ENCODE measurements around the gene BCL2L12.
A peak's percentile ranks its signal among the peaks of the same experiment; 100 is the strongest.

BCL2L12 gene

GRCh38 chr19:49645592-49645991, 20.1 kb upstream of the BCL2L12 start:
- Histone ChIP-seq H3K4me1 (ENCODE audit: control insufficient read depth, insufficient read depth, low read length) (peaks cover 18% of the 10 kb centered on the region), H3K27ac (ENCODE audit: low read depth, low read length) (no peak overlapping the region), H3K36me3 (ENCODE audit: control insufficient read depth, insufficient read depth, low read length) (peaks cover 52% of the 10 kb centered on the region), H3K9ac (ENCODE audit: low read depth, low read length) (no peak overlapping the region), H3K27me3 (ENCODE audit: control insufficient read depth, insufficient read depth, low read length) (no peaks in the 10 kb centered on the region), H3K9me3 (ENCODE audit: control insufficient read depth, insufficient read depth, low read length) (no peaks in the 10 kb centered on the region), H3K4me3 (ENCODE audit: low read depth, low read length) (no peak overlapping the region)

- Histone ChIP-seq H3K4me3 (ENCODE audit: low read depth, low read length) (no peak overlapping the region), H3K27ac (ENCODE audit: low read depth, low read length) (no peak overlapping the region), H3K9ac (ENCODE audit: low read depth, low read length) (no peak overlapping the region), H3K27me3 (ENCODE audit: control insufficient read depth, insufficient read depth, low read length) (no peaks in the 10 kb centered on the region), H3K36me3 (ENCODE audit: control insufficient read depth, insufficient read depth, low read length) (peaks cover 54% of the 10 kb centered on the region), H3K9me3 (ENCODE audit: control insufficient read depth, insufficient read depth, low read length) (no peaks in the 10 kb centered on the region), H3K4me1 (ENCODE audit: control insufficient read depth, insufficient read depth, low read length) (peaks cover 15% of the 10 kb centered on the region)
Measured at GRCh38 chr19:49645995-49646394, 19.7 kb upstream of the BCL2L12 start.

- H3K27me3 ChIP-seq (ENCODE audit: control insufficient read depth, insufficient read depth, low read length): no peaks in the 10 kb centered on the region
- H3K4me1 ChIP-seq (ENCODE audit: control insufficient read depth, insufficient read depth, low read length): peaks cover 9% of the 10 kb centered on the region
- no peak overlapping the region for H3K4me3 ChIP-seq (ENCODE audit: low read depth, low read length)
- no peak overlapping the region for H3K9ac ChIP-seq (ENCODE audit: low read depth, low read length)
- no peak overlapping the region for H3K27ac ChIP-seq (ENCODE audit: low read depth, low read length)
- no peaks in the 10 kb centered on the region for H3K9me3 ChIP-seq (ENCODE audit: control insufficient read depth, insufficient read depth, low read length)
- H3K36me3 ChIP-seq (ENCODE audit: control insufficient read depth, insufficient read depth, low read length): peaks cover 58% of the 10 kb centered on the region
Measured at GRCh38 chr19:49646586-49646985, 19.1 kb upstream of the BCL2L12 start.

- H3K27ac ChIP-seq (ENCODE audit: low read depth, low read length): no peak overlapping the region
- H3K36me3 ChIP-seq (ENCODE audit: control insufficient read depth, insufficient read depth, low read length): peaks cover 83% of the 10 kb centered on the region
- no peak overlapping the region for H3K9ac ChIP-seq (ENCODE audit: low read depth, low read length)
- H3K27me3 ChIP-seq (ENCODE audit: control insufficient read depth, insufficient read depth, low read length): no peaks in the 10 kb centered on the region
- H3K4me1 ChIP-seq (ENCODE audit: control insufficient read depth, insufficient read depth, low read length): peaks cover 1% of the 10 kb centered on the region; the same call in 1 of the 2 replicates
- no peaks in the 10 kb centered on the region for H3K9me3 ChIP-seq (ENCODE audit: control insufficient read depth, insufficient read depth, low read length)
- no peak overlapping the region for H3K4me3 ChIP-seq (ENCODE audit: low read depth, low read length)
Measured at GRCh38 chr19:49651029-49651819, 14.5 kb upstream of the BCL2L12 start.

GRCh38 chr19:49651820-49652550, 13.7 kb upstream of the BCL2L12 start:
- H3K4me1 ChIP-seq (ENCODE audit: control insufficient read depth, insufficient read depth, low read length): peaks cover 5% of the 10 kb centered on the region; the same call in 1 of the 2 replicates
- H3K9me3 ChIP-seq (ENCODE audit: control insufficient read depth, insufficient read depth, low read length): no peaks in the 10 kb centered on the region
- H3K4me3 ChIP-seq (ENCODE audit: low read depth, low read length): no peak overlapping the region
- H3K27me3 ChIP-seq (ENCODE audit: control insufficient read depth, insufficient read depth, low read length): no peaks in the 10 kb centered on the region
- no peak overlapping the region for H3K9ac ChIP-seq (ENCODE audit: low read depth, low read length)
- H3K36me3 ChIP-seq (ENCODE audit: control insufficient read depth, insufficient read depth, low read length): peaks cover 83% of the 10 kb centered on the region
- H3K27ac ChIP-seq (ENCODE audit: low read depth, low read length): no peak overlapping the region

- H3K4me3 ChIP-seq (ENCODE audit: low read depth, low read length): no peak overlapping the region
- no peaks in the 10 kb centered on the region for H3K9me3 ChIP-seq (ENCODE audit: control insufficient read depth, insufficient read depth, low read length)
- H3K36me3 ChIP-seq (ENCODE audit: control insufficient read depth, insufficient read depth, low read length): peaks cover 82% of the 10 kb centered on the region
- H3K4me1 ChIP-seq (ENCODE audit: control insufficient read depth, insufficient read depth, low read length): peaks cover 5% of the 10 kb centered on the region; the same call in 1 of the 2 replicates
- H3K9ac ChIP-seq (ENCODE audit: low read depth, low read length): no peak overlapping the region
- no peaks in the 10 kb centered on the region for H3K27me3 ChIP-seq (ENCODE audit: control insufficient read depth, insufficient read depth, low read length)
- no peak overlapping the region for H3K27ac ChIP-seq (ENCODE audit: low read depth, low read length)
Measured at GRCh38 chr19:49652551-49653465, 12.9 kb upstream of the BCL2L12 start.

- no peak overlapping the region for H3K27ac ChIP-seq (ENCODE audit: low read depth, low read length)
- H3K27me3 ChIP-seq (ENCODE audit: control insufficient read depth, insufficient read depth, low read length): no peaks in the 10 kb centered on the region
- no peak overlapping the region for H3K9ac ChIP-seq (ENCODE audit: low read depth, low read length)
- peaks cover 5% of the 10 kb centered on the region; the same call in 1 of the 2 replicates for H3K4me1 ChIP-seq (ENCODE audit: control insufficient read depth, insufficient read depth, low read length)
- no peak overlapping the region for H3K4me3 ChIP-seq (ENCODE audit: low read depth, low read length)
- H3K9me3 ChIP-seq (ENCODE audit: control insufficient read depth, insufficient read depth, low read length): no peaks in the 10 kb centered on the region
- H3K36me3 ChIP-seq (ENCODE audit: control insufficient read depth, insufficient read depth, low read length): peaks cover 81% of the 10 kb centered on the region
Measured at GRCh38 chr19:49653466-49653806, 12.3 kb upstream of the BCL2L12 start.

- H3K27me3 ChIP-seq (ENCODE audit: control insufficient read depth, insufficient read depth, low read length): no peaks in the 10 kb centered on the region
- no peaks in the 10 kb centered on the region for H3K9me3 ChIP-seq (ENCODE audit: control insufficient read depth, insufficient read depth, low read length)
- H3K27ac ChIP-seq (ENCODE audit: low read depth, low read length): no peak overlapping the region
- peaks cover 5% of the 10 kb centered on the region; the same call in 1 of the 2 replicates for H3K4me1 ChIP-seq (ENCODE audit: control insufficient read depth, insufficient read depth, low read length)
- H3K9ac ChIP-seq (ENCODE audit: low read depth, low read length): no peak overlapping the region
- no peak overlapping the region for H3K4me3 ChIP-seq (ENCODE audit: low read depth, low read length)
- H3K36me3 ChIP-seq (ENCODE audit: control insufficient read depth, insufficient read depth, low read length): peaks cover 84% of the 10 kb centered on the region
Measured at GRCh38 chr19:49654581-49654980, 11.2 kb upstream of the BCL2L12 start.

- H3K9ac ChIP-seq (ENCODE audit: low read depth, low read length): no peak overlapping the region
Measured at GRCh38 chr19:49655570-49656455, 9.9 kb upstream of the BCL2L12 start.

More at GRCh38 chr19:49655570-49656455, 9.9 kb upstream of the BCL2L12 start:
- peaks cover 7% of the 10 kb centered on the region; the same call in 1 of the 2 replicates for H3K9me3 ChIP-seq (ENCODE audit: control insufficient read depth, insufficient read depth, low read length)
- no peak overlapping the region for H3K4me3 ChIP-seq (ENCODE audit: low read depth, low read length)
- peak overlapping the region; percentile 70 for H3K27ac ChIP-seq (ENCODE audit: low read depth, low read length)
- peaks cover 5% of the 10 kb centered on the region; the same call in 1 of the 2 replicates for H3K4me1 ChIP-seq (ENCODE audit: control insufficient read depth, insufficient read depth, low read length)
- H3K36me3 ChIP-seq (ENCODE audit: control insufficient read depth, insufficient read depth, low read length): peaks cover 85% of the 10 kb centered on the region
- no peaks in the 10 kb centered on the region for H3K27me3 ChIP-seq (ENCODE audit: control insufficient read depth, insufficient read depth, low read length)

Measured in HUES48 (cell line).